Endothelial cell of umbilical vein (primary cell): ENCODE measurements around the gene ARFGEF3. TPM values are rescaled to one million over a fixed set of nuclear protein-coding genes. Genes with fewer than 3 reads are reported as not detected.

ENCODE experiments used
- BruUV-seq: library from RNA; stranded (reverse); fragments of 400-500 nt; replicated peaks from 2 replicates; lab custom pipeline; 2021; lab: Mats Ljungman, UMichigan
- CTCF ChIA-PET: fragments of 300-600, 350-600 bp; sonication (Branson Sonifier 250); formaldehyde crosslinking; loops from one replicate; lab custom pipeline; 2021; ENCODE audit warnings: antibody characterized with exemption, inconsistent platforms; lab: Charles Lee
- POLR2A ChIA-PET: fragments of 300-600, 350-600 bp; sonication (Branson Sonifier 250); formaldehyde crosslinking; loops from one replicate; lab custom pipeline; 2021; ENCODE audit warnings: antibody characterized with exemption, inconsistent platforms; lab: Charles Lee
- DNase-seq: peaks from one replicate; pipeline ENCODE4 v3.0.0-alpha.2; 2011; ENCODE audit warnings: low read depth, low spot score
- FAIRE-seq: peaks from 2 replicates; lab custom pipeline; 2011; peaks lifted over from hg19 to GRCh38; lab: Jason Lieb, UNC
- H2AFZ ChIP-seq: 2 replicates; pipeline ENCODE4 v1.6.0; 2012; ENCODE audit warnings: low read depth, low read length, control low read depth, inconsistent platforms
- H3K27ac ChIP-seq: 2 replicates; pipeline ENCODE4 v1.5.1; 2011; ENCODE audit warnings: low read depth, mild to moderate bottlenecking, control low read depth, low read length, moderate library complexity; ENCODE audit not compliant: insufficient read depth
- H3K27me3 ChIP-seq, 2 experiments: 2 replicates each; pipeline versions ENCODE4 v1.6.0 to v1.6.1; 2011; ENCODE audit warnings: low read length in 2 of 2, mixed read lengths in 1 of 2; ENCODE audit not compliant: control insufficient read depth in 2 of 2, insufficient read depth in 2 of 2
- H3K36me3 ChIP-seq, 2 experiments: 2 replicates in 1 of 2; 3 replicates in 1 of 2; pipeline ENCODE4 v1.5.1; 2011; ENCODE audit warnings: low read length in 2 of 2, mild to moderate bottlenecking in 1 of 2, moderate library complexity in 1 of 2; ENCODE audit not compliant: control insufficient read depth in 2 of 2, insufficient read depth in 2 of 2; ENCODE audit errors: extremely low read depth in 1 of 2
- H3K4me1 ChIP-seq: 3 replicates; pipeline ENCODE4 v1.5.1; 2011; ENCODE audit warnings: mild to moderate bottlenecking, low read length; ENCODE audit not compliant: control insufficient read depth, insufficient read depth; ENCODE audit errors: extremely low read depth
- H3K4me2 ChIP-seq: 2 replicates; pipeline ENCODE4 v1.6.1; 2011; ENCODE audit warnings: low read length, control low read depth, mixed read lengths; ENCODE audit not compliant: insufficient read depth
- H3K4me3 ChIP-seq, 3 experiments: fragments of 200-600 bp in 1 of 3; sonication (generic), shearing (Covaris generic) in 1 of 3; replicated peaks in 1 of 3; 2 replicates each; pipeline ENCODE4 v1.5.1; 2011 to 2016; ENCODE audit warnings: control low read depth in 3 of 3, low read length in 3 of 3, mild to moderate bottlenecking in 2 of 3, inconsistent platforms in 1 of 3, low read depth in 1 of 3, moderate library complexity in 1 of 3; ENCODE audit not compliant: insufficient read depth in 1 of 3
- H3K79me2 ChIP-seq: 2 replicates; pipeline ENCODE4 v1.6.0; 2012; ENCODE audit warnings: low read length, inconsistent platforms; ENCODE audit not compliant: control insufficient read depth, insufficient read depth
- H3K9ac ChIP-seq: replicated peaks from 2 replicates; pipeline ENCODE3; 2011; ENCODE audit warnings: low read length, control low read depth; ENCODE audit not compliant: insufficient read depth; ENCODE audit errors: extremely low read depth
- H3K9me1 ChIP-seq: replicated peaks from 3 replicates; pipeline ENCODE4 v1.6.0; 2011; ENCODE audit warnings: mild to moderate bottlenecking, low read length; ENCODE audit not compliant: control insufficient read depth, insufficient read depth; ENCODE audit errors: extremely low read depth
- H3K9me3 ChIP-seq: replicated peaks from 2 replicates; pipeline ENCODE4 v1.5.1; 2012; ENCODE audit warnings: low read length, inconsistent platforms; ENCODE audit not compliant: control insufficient read depth, insufficient read depth
- H4K20me1 ChIP-seq: replicated peaks from 2 replicates; pipeline ENCODE3; 2011; ENCODE audit warnings: mild to moderate bottlenecking, low read length; ENCODE audit not compliant: control insufficient read depth, insufficient read depth; ENCODE audit errors: extremely low read depth
- EZH2 ChIP-seq: IDR thresholded peaks from 2 replicates; pipeline ENCODE4 v1.6.1; 2012; ENCODE audit warnings: borderline replicate concordance, low read depth, mild to moderate bottlenecking, moderate library complexity, low read length, inconsistent platforms; ENCODE audit not compliant: severe bottlenecking
- FOS ChIP-seq: IDR thresholded peaks from 2 replicates; pipeline ENCODE4 v1.6.1; 2011; ENCODE audit warnings: mild to moderate bottlenecking, low read length, moderate library complexity, borderline replicate concordance; ENCODE audit not compliant: insufficient read depth
- GATA2 ChIP-seq: IDR thresholded peaks from 2 replicates; pipeline ENCODE4 v1.7.0; 2011; ENCODE audit warnings: low read depth, mild to moderate bottlenecking, moderate library complexity, mixed read lengths, low read length; ENCODE audit not compliant: insufficient read length, insufficient read depth
- JUN ChIP-seq: IDR thresholded peaks from 2 replicates; pipeline ENCODE4 v1.6.1; 2011; ENCODE audit warnings: borderline replicate concordance, low read depth; ENCODE audit not compliant: insufficient read length, insufficient read depth
- MYC ChIP-seq: IDR thresholded peaks from one replicate; pipeline ENCODE4 v1.6.1; 2011; ENCODE audit warnings: mild to moderate bottlenecking, low read depth, low read length
- POLR2A ChIP-seq: IDR thresholded peaks from 2 replicates; pipeline ENCODE4 v1.6.1; 2012; ENCODE audit warnings: low read depth, mild to moderate bottlenecking, control low read depth, low read length
- POLR2AphosphoS5 ChIP-seq: IDR thresholded peaks from 2 replicates; pipeline ENCODE4 v1.6.1; 2012; ENCODE audit warnings: low read depth, mild to moderate bottlenecking, control low read depth, low read length, moderate library complexity; ENCODE audit not compliant: insufficient read depth
- dilution Hi-C: fragments of 300-500 bp; cut with MboI; formaldehyde crosslinking; loops from one replicate; pipeline ENCODE4 v1.15.0; 2019; ENCODE audit warnings: low sequenced_read_pairs; ENCODE audit not compliant: extremely low pct_ligation_motif_present
- intact Hi-C: fragments of 100-400 bp; cut with micrococcal nuclease; formaldehyde crosslinking; loops from one replicate; pipeline ENCODE4 v1.10.0; 2022
- polyA plus RNA-seq, 4 experiments: library from polyadenylated mRNA; depleted of rRNA in 3 of 4; stranded (reverse) in 3 of 4; unstranded in 1 of 4; fragments of >200 nt; gene quantifications; 2 replicates each; pipeline versions ENCODE4 v1.2.1 to v1.2.3, GENCODE V29; 2011 to 2012; ENCODE audit warnings: missing spikeins in 1 of 4
- total RNA-seq: library from RNA; stranded (reverse); gene quantifications from 2 replicates; pipeline ENCODE4 v1.2.3, GENCODE V29; 2021
- TF ChIP-seq, protein P1 (sequence below), 2 donors: IDR thresholded peaks; 1 replicate in 1 of 2; 2 replicates in 1 of 2; pipeline ENCODE4 v1.5.1; 2011; ENCODE audit warnings: low read length in 2 of 2, mild to moderate bottlenecking in 2 of 2, moderate library complexity in 2 of 2, control low read depth in 1 of 2, inconsistent platforms in 1 of 2, low read depth in 1 of 2; ENCODE audit not compliant: insufficient read depth in 1 of 2; ENCODE audit errors: extremely low read depth in 1 of 2
- TF ChIP-seq, protein P2 (sequence below): IDR thresholded peaks from 2 replicates; pipeline ENCODE4 v1.6.1; 2011; ENCODE audit not compliant: insufficient read depth, insufficient read length

ARFGEF3 gene
- total and polyA plus RNA-seq, 2 donors (not counting 3 experiments of a cell fraction or from before 2014, with no cell fraction given) = 1.3 to 7.3 TPM

DNA sequence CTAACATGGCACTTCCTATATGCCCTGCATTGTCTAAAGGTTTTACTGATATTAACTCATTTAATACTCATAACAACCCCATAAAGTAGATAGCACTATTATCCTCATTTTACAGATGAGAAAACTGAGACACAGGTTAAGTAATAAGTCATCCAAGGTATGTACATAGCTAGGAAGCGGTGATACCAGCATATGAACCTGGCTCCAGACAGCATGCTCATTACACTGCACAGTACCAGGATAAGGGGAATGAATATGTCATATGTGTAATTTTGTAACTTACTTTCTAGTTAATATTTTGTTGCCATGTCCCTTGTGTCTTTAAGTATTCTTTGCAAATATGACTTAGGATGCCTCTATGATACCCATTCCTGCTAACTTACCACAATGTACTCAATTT is 109.7 kb downstream of the ARFGEF3 start:
- Histone ChIP-seq H3K27me3 (no peaks in the 10 kb centered on the region), H3K36me3 (no peaks in the 10 kb centered on the region), H3K9me1 (no peaks in the 10 kb centered on the region), H3K79me2 (no peaks in the 10 kb centered on the region), H2AFZ (no peak overlapping the region), H3K27ac (no peak overlapping the region), H3K9ac (no peak overlapping the region), H3K4me1 (no peaks in the 10 kb centered on the region), H4K20me1 (no peaks in the 10 kb centered on the region), H3K9me3 (no peaks in the 10 kb centered on the region), H3K4me3 (no peak overlapping the region), H3K4me2 (no peak overlapping the region)
- no peak for TF ChIP-seq JUN
- no peak for TF ChIP-seq POLR2A
- TF ChIP-seq, protein P1, sequence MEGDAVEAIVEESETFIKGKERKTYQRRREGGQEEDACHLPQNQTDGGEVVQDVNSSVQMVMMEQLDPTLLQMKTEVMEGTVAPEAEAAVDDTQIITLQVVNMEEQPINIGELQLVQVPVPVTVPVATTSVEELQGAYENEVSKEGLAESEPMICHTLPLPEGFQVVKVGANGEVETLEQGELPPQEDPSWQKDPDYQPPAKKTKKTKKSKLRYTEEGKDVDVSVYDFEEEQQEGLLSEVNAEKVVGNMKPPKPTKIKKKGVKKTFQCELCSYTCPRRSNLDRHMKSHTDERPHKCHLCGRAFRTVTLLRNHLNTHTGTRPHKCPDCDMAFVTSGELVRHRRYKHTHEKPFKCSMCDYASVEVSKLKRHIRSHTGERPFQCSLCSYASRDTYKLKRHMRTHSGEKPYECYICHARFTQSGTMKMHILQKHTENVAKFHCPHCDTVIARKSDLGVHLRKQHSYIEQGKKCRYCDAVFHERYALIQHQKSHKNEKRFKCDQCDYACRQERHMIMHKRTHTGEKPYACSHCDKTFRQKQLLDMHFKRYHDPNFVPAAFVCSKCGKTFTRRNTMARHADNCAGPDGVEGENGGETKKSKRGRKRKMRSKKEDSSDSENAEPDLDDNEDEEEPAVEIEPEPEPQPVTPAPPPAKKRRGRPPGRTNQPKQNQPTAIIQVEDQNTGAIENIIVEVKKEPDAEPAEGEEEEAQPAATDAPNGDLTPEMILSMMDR (IDR thresholded peaks at IDR 0.05; ENCODE audit: extremely low read depth in 1 of 2, insufficient read depth in 1 of 2, low read depth in 1 of 2, low read length in 2 of 2) = no peak
- no peak for TF ChIP-seq MYC
- TF ChIP-seq GATA2 = no peak
- no peak for TF ChIP-seq FOS
- no peak for TF ChIP-seq EZH2
- TF ChIP-seq, protein P2, sequence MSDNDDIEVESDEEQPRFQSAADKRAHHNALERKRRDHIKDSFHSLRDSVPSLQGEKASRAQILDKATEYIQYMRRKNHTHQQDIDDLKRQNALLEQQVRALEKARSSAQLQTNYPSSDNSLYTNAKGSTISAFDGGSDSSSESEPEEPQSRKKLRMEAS = no peak
- TF ChIP-seq POLR2AphosphoS5 = no peak
- CTCF ChIA-PET = no interaction called here
- dilution Hi-C loops = no loop called here
- intact Hi-C loops = no loop called here
- no TSS peak for BruUV-seq
- no peak for DNase-seq
- POLR2A ChIA-PET = no interaction called here
- FAIRE-seq = no peak
